ENCODE data around the gene SCAMP1. TPM values are rescaled to one million over a fixed set of nuclear protein-coding genes. Genes with fewer than 3 reads are reported as not detected.

The SCAMP1 gene, protein sequence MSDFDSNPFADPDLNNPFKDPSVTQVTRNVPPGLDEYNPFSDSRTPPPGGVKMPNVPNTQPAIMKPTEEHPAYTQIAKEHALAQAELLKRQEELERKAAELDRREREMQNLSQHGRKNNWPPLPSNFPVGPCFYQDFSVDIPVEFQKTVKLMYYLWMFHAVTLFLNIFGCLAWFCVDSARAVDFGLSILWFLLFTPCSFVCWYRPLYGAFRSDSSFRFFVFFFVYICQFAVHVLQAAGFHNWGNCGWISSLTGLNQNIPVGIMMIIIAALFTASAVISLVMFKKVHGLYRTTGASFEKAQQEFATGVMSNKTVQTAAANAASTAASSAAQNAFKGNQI
- total RNA-seq = 65.3 and 66.8 TPM in 2 replicates

DNA sequence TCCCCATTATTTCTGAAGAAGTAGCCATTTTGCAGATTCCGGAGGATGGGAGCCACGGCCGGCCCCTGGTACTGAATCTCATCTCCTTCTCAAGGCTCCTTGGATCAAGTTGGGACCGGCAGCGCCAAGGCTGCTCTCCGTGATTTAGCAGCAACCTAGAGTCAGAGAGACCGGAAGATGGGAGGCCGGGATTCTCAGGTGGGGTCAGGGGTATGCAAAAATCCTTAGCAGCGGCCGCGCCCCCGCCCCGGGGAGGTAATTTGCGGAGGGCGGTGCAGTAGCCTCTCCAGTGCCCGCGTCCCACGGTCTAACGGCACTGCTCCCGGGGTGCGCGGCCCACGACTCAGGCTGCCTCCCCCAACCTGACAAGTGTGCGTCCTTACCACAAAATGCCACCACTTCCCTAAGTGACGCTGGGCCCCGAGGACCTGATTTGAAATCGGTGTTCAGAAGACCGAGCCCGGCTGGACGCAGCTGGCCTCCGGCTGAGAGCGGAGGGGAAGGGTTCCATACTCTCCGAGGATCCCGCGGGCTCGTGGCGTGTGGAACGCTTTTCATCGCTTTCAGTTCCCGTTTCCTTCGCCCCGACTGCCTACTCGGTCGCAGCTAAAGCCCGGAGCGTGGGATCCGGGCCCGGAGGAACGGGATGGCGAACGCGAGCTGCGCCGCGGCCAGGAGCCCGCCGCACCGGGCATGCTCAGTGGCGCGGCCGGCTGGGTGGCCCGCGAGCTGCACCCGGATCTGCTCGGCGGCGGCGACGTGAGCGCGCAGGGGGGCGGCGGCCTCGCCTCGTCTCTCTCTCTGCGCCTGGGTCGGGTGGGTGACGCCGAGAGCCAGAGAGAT lies at the start of gene SCAMP1:
SCAMP1 (plus strand) TSS at position 787 of the 843 bp plus-strand sequence; CDS start at position 842, 55 bp downstream.

Other genes with a start within 250 kb of the SCAMP1 start
- 49.3 and 55.4 TPM in 2 replicates for gene AP3B1, start 65.9 kb upstream of the SCAMP1 start, total RNA-seq

Data from nasal cavity respiratory epithelium epithelial cell of viscerocranial mucosa (primary cell).